ENCODE results near the gene CFAP77.

CFAP77 gene

GRCh38 chr9:132451276-132451675, 41.3 kb downstream of the CFAP77 start:
- no peak for DNase-seq (ENCODE audit: low read depth, low spot score)

DNA sequence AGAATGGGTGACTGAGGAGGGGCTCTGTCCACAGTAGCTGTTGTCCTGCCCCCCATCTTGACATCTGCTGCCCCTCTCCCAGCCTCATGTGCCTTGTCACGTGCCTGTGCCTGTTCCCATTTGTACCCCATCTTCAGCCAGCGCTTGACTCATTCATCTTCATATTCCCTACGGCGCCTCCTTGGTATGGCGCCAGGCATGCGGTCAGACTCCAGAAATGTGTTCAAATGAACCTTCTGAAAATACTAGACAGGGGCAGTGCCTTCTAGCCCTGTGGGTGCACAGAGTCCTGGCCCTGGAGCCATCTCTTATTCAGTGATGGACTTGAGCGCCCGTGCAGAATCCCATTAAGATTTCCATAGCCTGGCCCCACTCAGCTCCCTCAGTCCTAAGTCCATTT, 46.2 kb downstream of the CFAP77 start:
- DNase-seq (ENCODE audit: low read depth, low spot score), result no peak

- no peak for DNase-seq (ENCODE audit: low read depth, low spot score)
Measured at GRCh38 chr9:132457504-132458236, 47.7 kb downstream of the CFAP77 start.

DNA sequence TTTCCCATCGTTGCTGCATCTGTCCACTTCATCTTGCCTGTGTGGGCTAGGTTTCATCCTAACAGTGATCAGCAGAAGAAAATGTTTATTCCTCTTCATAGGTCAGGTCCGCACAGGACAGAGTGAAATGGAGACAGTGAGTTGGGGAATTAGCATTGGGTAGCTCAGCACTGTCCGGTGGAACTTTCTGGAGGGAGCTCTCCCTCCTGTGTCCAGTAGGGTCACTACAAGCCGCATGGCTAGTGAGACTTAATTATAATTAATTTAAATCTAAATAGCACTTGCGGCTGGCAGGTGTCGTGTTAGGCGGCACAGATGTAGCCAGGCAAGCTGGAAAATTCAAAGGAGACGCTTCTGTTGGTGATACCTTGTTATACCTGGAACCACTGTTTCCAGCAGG, 48.4 kb downstream of the CFAP77 start:
- DNase-seq (ENCODE audit: low read depth, low spot score), result no peak

- DNase-seq (ENCODE audit: low read depth, low spot score), result no peak
Measured at GRCh38 chr9:132459661-132460060, 49.6 kb downstream of the CFAP77 start.

GRCh38 chr9:132460240-132460639, 50.2 kb downstream of the CFAP77 start:
- no peak for DNase-seq (ENCODE audit: low read depth, low spot score)

- no peak for DNase-seq (ENCODE audit: low read depth, low spot score)
Measured at GRCh38 chr9:132461281-132461896, 51.4 kb downstream of the CFAP77 start.

- DNase-seq (ENCODE audit: low read depth, low spot score), result no peak
Measured at GRCh38 chr9:132461971-132462370, 52.0 kb downstream of the CFAP77 start.

- DNase-seq (ENCODE audit: low read depth, low spot score), result no peak
Measured at GRCh38 chr9:132464547-132464946, 54.5 kb downstream of the CFAP77 start.

DNA sequence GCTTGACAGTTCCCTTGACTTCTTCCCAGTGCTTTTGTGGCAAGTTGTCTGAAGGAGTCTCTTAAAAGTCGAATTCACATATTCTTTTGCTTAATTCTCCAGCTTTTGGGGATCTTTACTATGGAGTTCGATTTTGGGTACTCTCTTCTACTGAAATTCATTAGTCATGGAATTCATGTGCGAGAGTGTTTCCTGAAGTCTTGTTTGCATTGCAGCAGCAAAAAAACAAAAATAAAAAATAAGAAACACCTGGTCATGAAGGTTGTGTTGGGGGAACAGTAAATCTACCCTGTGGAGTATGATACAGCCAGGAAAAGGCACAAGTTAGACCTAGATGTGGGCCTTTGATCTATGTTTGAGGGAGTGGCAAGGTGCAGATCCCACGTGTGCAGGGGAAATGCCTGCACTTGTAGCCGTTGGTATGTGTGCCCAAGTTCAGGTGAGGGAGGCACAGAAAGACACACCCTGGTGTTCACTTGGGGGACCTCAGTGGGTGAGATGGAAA, 55.2 kb downstream of the CFAP77 start:
- DNase-seq (ENCODE audit: low read depth, low spot score), result no peak

DNA sequence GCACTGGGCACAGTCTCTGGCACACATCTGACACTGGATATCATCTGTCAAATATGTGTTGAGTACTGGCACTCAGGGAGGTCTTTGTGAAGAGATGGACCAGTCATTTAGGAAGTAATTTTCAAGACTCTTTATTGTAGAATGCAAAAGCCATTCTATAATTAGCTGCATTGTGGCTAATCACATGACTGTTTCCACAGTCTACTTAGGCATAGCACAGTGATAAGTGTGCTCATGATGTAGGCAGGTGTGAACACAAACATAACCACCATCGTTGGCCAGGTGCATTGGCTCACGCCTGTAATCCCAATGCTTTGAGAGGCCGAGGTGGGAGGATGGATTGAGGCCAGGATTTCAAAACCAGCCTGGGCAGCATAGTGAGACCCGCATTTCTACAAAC, 62.2 kb downstream of the CFAP77 start:
- DNase-seq (ENCODE audit: low read depth, low spot score), result no peak

GRCh38 chr9:132472599-132472998, 62.6 kb downstream of the CFAP77 start:
- DNase-seq (ENCODE audit: low read depth, low spot score), result no peak

DNA sequence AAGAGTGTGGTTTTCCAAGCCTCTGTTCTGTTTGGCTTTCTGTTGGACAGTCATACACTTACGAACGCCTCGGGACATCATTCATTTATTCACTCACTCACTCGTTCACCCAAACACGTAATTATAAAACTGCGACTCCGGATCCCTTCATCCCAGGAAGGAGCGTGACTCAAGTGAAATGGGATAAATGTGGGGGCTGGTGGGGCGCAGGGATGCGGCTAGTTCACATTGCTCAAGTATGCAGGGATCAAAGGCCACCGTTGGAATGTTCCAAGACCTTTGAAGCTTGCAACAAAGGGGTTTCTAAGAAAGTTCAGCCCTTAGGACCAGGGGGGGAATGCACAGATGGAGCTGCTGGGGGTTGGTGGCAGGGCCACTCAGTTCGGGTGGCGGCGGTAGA, 64.2 kb downstream of the CFAP77 start:
- no peak for DNase-seq (ENCODE audit: low read depth, low spot score)

GRCh38 chr9:132478353-132479050, 68.5 kb downstream of the CFAP77 start:
- DNase-seq (ENCODE audit: low read depth, low spot score), result no peak

GRCh38 chr9:132479733-132480132, 69.7 kb downstream of the CFAP77 start:
- DNase-seq (ENCODE audit: low read depth, low spot score), result no peak

DNA sequence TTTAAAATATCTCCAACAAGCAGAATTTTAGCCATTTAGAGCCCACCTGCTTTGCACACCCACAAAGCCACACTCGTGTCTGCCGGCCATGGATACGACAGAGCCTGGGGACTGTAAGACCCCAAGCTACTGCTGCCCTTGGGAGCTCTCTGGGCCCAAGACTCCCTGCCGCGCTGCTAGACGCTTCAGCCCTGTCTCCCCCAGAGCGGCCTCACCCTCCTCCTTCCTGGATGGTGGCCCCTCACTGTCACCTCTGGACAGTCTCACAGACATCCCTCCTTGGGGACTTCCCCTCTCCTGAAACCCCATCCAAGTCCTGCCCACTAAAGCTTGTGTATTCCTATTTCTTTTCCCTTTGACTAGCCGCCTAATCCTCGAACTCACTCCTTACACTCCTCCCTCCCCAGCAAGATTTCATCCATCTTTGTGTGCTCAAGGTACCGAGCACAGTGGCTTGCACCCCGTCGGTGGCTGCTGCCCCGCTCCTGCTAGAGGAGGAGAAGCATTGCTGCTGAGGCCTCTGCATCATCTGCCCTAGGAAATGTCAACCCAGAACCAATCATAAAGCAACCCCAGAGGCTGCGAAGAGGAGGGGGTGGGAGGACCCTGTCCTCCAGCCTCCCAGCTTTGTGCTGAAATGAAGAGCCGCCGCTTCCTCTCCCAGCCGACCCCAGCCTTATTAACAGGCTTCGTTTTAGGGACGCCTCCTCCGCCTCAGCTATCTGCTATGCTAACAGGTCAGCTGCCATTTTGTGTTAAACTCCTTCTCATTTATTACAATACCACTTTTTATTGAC, 71.2 kb downstream of the CFAP77 start:
- no peak for DNase-seq (ENCODE audit: low read depth, low spot score)

DNA sequence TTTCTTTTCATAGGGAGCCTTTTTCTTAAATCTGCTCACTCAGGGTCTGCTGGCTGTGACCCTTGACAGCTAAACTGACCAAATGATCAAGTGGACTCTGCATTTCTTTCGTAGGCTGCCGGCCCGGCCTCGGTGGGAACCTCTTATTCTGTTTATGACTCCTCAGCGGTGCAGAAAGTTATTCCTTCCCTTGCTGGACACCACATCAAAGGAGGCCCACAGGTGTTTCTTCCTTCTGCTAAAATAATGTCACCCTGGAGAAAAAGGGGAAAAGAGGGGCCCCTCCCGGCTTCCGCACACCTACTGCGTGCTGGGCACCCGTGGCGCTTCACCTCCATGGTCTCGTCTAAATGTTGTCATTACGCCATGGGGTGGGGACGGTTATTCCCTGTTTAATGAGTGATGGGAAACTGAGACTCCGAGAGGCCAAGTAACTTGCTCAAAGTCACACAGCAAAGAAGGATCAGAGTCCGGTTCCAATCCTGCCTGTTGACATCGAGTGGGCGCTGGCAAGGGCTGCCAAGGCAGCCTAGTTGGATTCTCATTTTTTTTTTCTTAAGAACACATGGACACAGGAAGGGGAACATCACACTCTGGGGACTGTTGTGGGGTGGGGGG, 72.3 kb downstream of the CFAP77 start:
- no peak for DNase-seq (ENCODE audit: low read depth, low spot score)

GRCh38 chr9:132485393-132485792, 75.4 kb downstream of the CFAP77 start:
- DNase-seq (ENCODE audit: low read depth, low spot score), result no peak

- DNase-seq (ENCODE audit: low read depth, low spot score), result no peak
Measured at GRCh38 chr9:132486706-132487350, 76.8 kb downstream of the CFAP77 start.

DNA sequence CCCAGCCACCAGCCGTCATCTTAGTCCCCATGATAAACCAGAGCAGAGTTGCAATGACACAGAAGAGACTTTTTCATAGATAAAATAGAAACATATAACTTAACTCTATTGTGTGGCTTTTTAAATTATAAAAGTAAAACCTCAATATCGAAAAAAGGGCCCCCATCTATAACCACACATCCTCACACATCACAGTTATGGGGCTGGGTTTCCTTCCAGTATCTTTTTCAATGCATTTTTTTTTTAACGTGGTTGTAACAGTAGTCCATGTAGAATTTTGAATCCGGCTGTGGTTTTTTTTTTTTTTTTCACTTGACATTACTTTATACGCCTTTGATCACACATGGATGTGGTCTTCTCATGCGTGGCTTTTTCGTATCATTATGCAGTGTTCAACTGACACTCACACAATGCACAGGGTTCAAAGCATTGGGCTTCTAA, 77.4 kb downstream of the CFAP77 start:
- no peak for DNase-seq (ENCODE audit: low read depth, low spot score)

GRCh38 chr9:132487980-132488535, 78.0 kb downstream of the CFAP77 start:
- no peak for DNase-seq (ENCODE audit: low read depth, low spot score)

All from astrocyte of the hippocampus (primary cell).